ENCODE measurements around the gene NR3C1. TPM values are rescaled to one million over a fixed set of nuclear protein-coding genes. Genes with fewer than 3 reads are reported as not detected.
"Not testable (repeated sequence)": the region's sequence is repeated elsewhere in the genome, so short reads cannot be mapped to it uniquely, and the experiment has no call there.

Gene NR3C1
- total and polyA plus RNA-seq, 2 experiments from 2014 or later, result 41.0 to 60.5 TPM

DNA sequence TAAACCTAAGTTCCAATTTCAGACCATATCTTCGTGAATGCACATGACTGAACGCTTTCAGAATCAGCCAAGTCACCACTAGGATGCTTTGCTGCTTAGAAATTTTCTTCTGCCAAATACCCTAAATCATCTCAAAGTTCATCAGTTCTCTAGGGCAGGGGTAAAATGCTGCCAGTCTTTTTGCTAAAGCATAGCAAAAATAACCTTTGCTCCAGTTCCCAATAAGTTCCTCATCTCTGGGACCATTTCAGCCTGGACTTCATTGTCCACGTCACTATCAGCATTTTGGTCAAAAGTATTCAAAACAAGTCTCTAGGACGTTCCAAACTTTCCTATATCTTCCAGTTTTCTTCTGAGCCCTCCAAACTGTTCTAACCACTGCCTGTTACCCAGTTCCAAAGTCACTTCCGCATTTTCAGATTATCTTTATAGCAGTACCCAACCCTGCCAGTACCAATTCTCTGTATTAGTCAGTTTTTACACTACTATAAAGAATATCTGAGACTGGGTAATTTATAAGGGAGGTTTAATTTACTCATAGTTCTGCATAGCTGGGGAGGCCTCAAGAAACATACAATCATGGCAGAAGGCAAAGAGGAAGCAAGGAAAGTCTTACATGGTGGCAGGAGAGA lies 74.8 kb downstream of the NR3C1 start:
- TF ChIP-seq EZH2phosphoT487 (IDR thresholded peaks at IDR 0.05; ENCODE audit: low read depth, severe bottlenecking, unreplicated experiment) (no peak), CTCF (IDR thresholded peaks at IDR 0.05; ENCODE audit: poor library complexity) (no peak), EZH2 (IDR thresholded peaks at IDR 0.05; ENCODE audit: borderline replicate concordance) (no peak)
- no peak overlapping the region for H3K4me3 ChIP-seq
- no peak overlapping the region for H3K27ac ChIP-seq
- WGBS (ENCODE audit: low lambda C conversion rate, missing lambda C conversion rate), result 97% methylated on average over 5 of the region's 5 CpGs
- no peak overlapping the region for H3K4me2 ChIP-seq
- H3K9me3 ChIP-seq (ENCODE audit: low read depth), result no peaks in the 10 kb centered on the region
- no peaks in the 10 kb centered on the region for H3K27me3 ChIP-seq
- peaks cover 22% of the 10 kb centered on the region for H4K20me1 ChIP-seq (ENCODE audit: insufficient read depth, poor library complexity, severe bottlenecking)
- DNase-seq (ENCODE audit: low spot score), result no peak
- no peaks in the 10 kb centered on the region for H3K36me3 ChIP-seq (replicated peaks; ENCODE audit: insufficient read depth, low read depth)
- no peak overlapping the region for H2AFZ ChIP-seq
- no peaks in the 10 kb centered on the region for H3K9me2 ChIP-seq (replicated peaks; ENCODE audit: insufficient read depth)
- H3K4me1 ChIP-seq (ENCODE audit: insufficient read depth), result no peaks in the 10 kb centered on the region
- peaks cover 84% of the 10 kb centered on the region for H3K79me2 ChIP-seq

GRCh38 chr5:143325086-143325485 lies 78.4 kb downstream of the NR3C1 start:
- not testable (repeated sequence) for H3K4me1 ChIP-seq (ENCODE audit: insufficient read depth); DNase-seq (ENCODE audit: low spot score); H3K4me2 ChIP-seq; H3K9me2 ChIP-seq (replicated peaks; ENCODE audit: insufficient read depth); H3K4me3 ChIP-seq; H3K9me3 ChIP-seq (ENCODE audit: low read depth); H3K36me3 ChIP-seq (replicated peaks; ENCODE audit: insufficient read depth, low read depth); H3K27me3 ChIP-seq; H3K27ac ChIP-seq; H2AFZ ChIP-seq
- peaks cover 90% of the 10 kb centered on the region for H3K79me2 ChIP-seq
- H4K20me1 ChIP-seq (ENCODE audit: insufficient read depth, poor library complexity, severe bottlenecking), result peaks cover 25% of the 10 kb centered on the region
- WGBS (ENCODE audit: low lambda C conversion rate, missing lambda C conversion rate), result 93% methylated on average over 4 of the region's 4 CpGs

DNA sequence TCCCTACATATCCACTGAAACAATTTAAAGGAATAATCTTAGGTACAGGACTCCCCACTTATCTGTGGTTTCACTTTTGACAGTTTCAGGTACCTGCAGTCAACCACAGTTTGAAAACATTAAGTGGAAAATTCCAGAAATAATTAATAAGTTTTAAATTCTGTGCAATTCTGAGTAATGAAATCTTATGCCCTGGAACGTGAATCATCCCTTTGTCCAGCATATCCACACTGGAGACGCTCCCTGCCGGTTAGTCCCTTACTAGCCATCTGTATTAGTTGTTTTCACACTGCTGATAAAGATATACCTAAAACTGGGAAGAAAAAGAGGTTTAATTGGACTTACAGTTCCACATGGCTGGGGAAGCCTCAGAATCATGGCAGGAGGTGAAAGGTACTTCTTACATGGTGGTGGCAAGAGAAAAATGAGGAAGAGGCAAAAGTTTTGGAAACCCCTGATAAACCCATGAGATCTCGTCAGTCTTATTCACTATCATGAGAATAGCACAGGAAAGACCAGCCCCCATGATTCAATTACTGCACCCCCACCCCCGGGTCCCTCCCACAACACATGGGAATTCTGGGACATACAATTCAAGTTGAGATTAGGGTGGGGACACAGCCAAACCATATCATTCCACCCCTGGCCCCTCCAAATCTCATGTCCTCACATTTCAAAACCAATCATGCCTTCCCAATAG lies 80.4 kb downstream of the NR3C1 start:
- Histone ChIP-seq H4K20me1 (ENCODE audit: insufficient read depth, poor library complexity, severe bottlenecking) (peaks cover 23% of the 10 kb centered on the region), H3K79me2 (peaks cover 85% of the 10 kb centered on the region)
- H3K9me3 ChIP-seq (ENCODE audit: low read depth); H3K27ac ChIP-seq; H3K9me2 ChIP-seq (replicated peaks; ENCODE audit: insufficient read depth); H2AFZ ChIP-seq; H3K27me3 ChIP-seq; H3K36me3 ChIP-seq (replicated peaks; ENCODE audit: insufficient read depth, low read depth); H3K4me1 ChIP-seq (ENCODE audit: insufficient read depth); H3K4me2 ChIP-seq; DNase-seq (ENCODE audit: low spot score); H3K4me3 ChIP-seq: not testable (repeated sequence)
- WGBS (ENCODE audit: low lambda C conversion rate, missing lambda C conversion rate), result 98% methylated on average over 5 of the region's 5 CpGs

GRCh38 chr5:143322176-143322575 lies 81.3 kb downstream of the NR3C1 start:
- H4K20me1 ChIP-seq (ENCODE audit: insufficient read depth, poor library complexity, severe bottlenecking), result peaks cover 23% of the 10 kb centered on the region
- 96% methylated on average over 1 of the region's 1 CpG for WGBS (ENCODE audit: low lambda C conversion rate, missing lambda C conversion rate)
- peaks cover 9% of the 10 kb centered on the region for H3K4me1 ChIP-seq (ENCODE audit: insufficient read depth)
- no peaks in the 10 kb centered on the region for H3K36me3 ChIP-seq (replicated peaks; ENCODE audit: insufficient read depth, low read depth)
- no peak overlapping the region for H3K27ac ChIP-seq
- no peak for DNase-seq (ENCODE audit: low spot score)
- H3K9me3 ChIP-seq (ENCODE audit: low read depth), result no peaks in the 10 kb centered on the region
- H3K4me2 ChIP-seq, result no peak overlapping the region
- no peaks in the 10 kb centered on the region for H3K9me2 ChIP-seq (replicated peaks; ENCODE audit: insufficient read depth)
- TF ChIP-seq EZH2phosphoT487 (IDR thresholded peaks at IDR 0.05; ENCODE audit: low read depth, severe bottlenecking, unreplicated experiment) (no peak), EZH2 (IDR thresholded peaks at IDR 0.05; ENCODE audit: borderline replicate concordance) (no peak), CTCF (IDR thresholded peaks at IDR 0.05; ENCODE audit: poor library complexity) (no peak)
- peaks cover 81% of the 10 kb centered on the region for H3K79me2 ChIP-seq
- H3K4me3 ChIP-seq, result no peak overlapping the region
- no peaks in the 10 kb centered on the region for H3K27me3 ChIP-seq
- no peak overlapping the region for H2AFZ ChIP-seq
